Karpas-422 (cell line): ENCODE measurements around the gene CHPF2. TPM values are rescaled to one million over a fixed set of nuclear protein-coding genes. Genes with fewer than 3 reads are reported as not detected.

Experiments used
- DNase-seq: peaks from one replicate; pipeline ENCODE4 v3.0.0-alpha.2; 2015
- H2AFZ ChIP-seq: fragments of 200-600 bp; sonication (generic); 2 replicates; pipeline ENCODE4 v1.6.1; 2014; ENCODE audit warnings: antibody characterized with exemption, low read length, mixed read lengths
- H3K27ac ChIP-seq: fragments of 200-600 bp; sonication (generic); 2 replicates; pipeline ENCODE4 v1.5.1; 2014; ENCODE audit warnings: mild to moderate bottlenecking, low read length, moderate library complexity
- H3K27me3 ChIP-seq: fragments of 200-600 bp; sonication (generic); 2 replicates; pipeline ENCODE4 v1.6.1; 2014; ENCODE audit warnings: low read length, mixed read lengths
- H3K36me3 ChIP-seq: fragments of 200-600 bp; sonication (generic); 2 replicates; pipeline ENCODE4 v1.6.1; 2014; ENCODE audit warnings: low read length, mixed read lengths; ENCODE audit not compliant: insufficient read depth
- H3K4me1 ChIP-seq: fragments of 200-600 bp; sonication (generic); 2 replicates; pipeline ENCODE4 v1.6.1; 2014; ENCODE audit warnings: mild to moderate bottlenecking, low read length, mixed read lengths
- H3K4me2 ChIP-seq: fragments of 200-600 bp; sonication (generic); 2 replicates; pipeline ENCODE4 v1.6.1; 2014; ENCODE audit warnings: low read length, low read depth, mild to moderate bottlenecking; ENCODE audit not compliant: poor library complexity, severe bottlenecking
- H3K4me3 ChIP-seq: fragments of 200-600 bp; sonication (generic); 2 replicates; pipeline ENCODE4 v1.5.1; 2014; ENCODE audit warnings: mild to moderate bottlenecking, antibody characterized with exemption, low read length, mixed read lengths
- H3K79me2 ChIP-seq: fragments of 200-600 bp; sonication (generic); 2 replicates; pipeline ENCODE4 v1.6.1; 2014; ENCODE audit warnings: mild to moderate bottlenecking, low read length, mixed read lengths
- H3K9ac ChIP-seq: fragments of 200-600 bp; sonication (generic); 2 replicates; pipeline ENCODE4 v1.6.0; 2014; ENCODE audit warnings: low read length
- H3K9me2 ChIP-seq: fragments of 200-600 bp; sonication (generic), shearing (Covaris generic); replicated peaks from 2 replicates; pipeline ENCODE4 v1.6.0; 2014; ENCODE audit warnings: mild to moderate bottlenecking, low read length, moderate library complexity; ENCODE audit not compliant: insufficient read depth
- H3K9me3 ChIP-seq: fragments of 300-700, 200-600 bp; sonication (generic); 2 replicates; pipeline ENCODE4 v1.6.1; 2014; ENCODE audit warnings: low read length, mixed read lengths
- H4K20me1 ChIP-seq: fragments of 200-600 bp; sonication (generic); 2 replicates; pipeline ENCODE4 v1.6.1; 2014; ENCODE audit warnings: mild to moderate bottlenecking, antibody characterized with exemption, low read length, low read depth; ENCODE audit not compliant: insufficient read depth
- total RNA-seq: library from RNA; depleted of rRNA; stranded (reverse); fragments of >200 nt; shearing (Covaris generic); gene quantifications from 2 replicates; pipeline ENCODE4 v1.2.3, GENCODE V29; 2014; ENCODE audit warnings: low replicate concordance

Gene CHPF2
- total RNA-seq, 1 experiment from 2014 or later, result 24.7 TPM

GRCh38 chr7:151264615-151265014 is 32.3 kb downstream of the CHPF2 start:
- no peak overlapping the region for H3K4me2 ChIP-seq
- H3K27me3 ChIP-seq, result no peaks in the 10 kb centered on the region
- H3K9me2 ChIP-seq, result no peaks in the 10 kb centered on the region
- no peak overlapping the region for H3K9ac ChIP-seq
- H3K79me2 ChIP-seq, result no peaks in the 10 kb centered on the region
- no peaks in the 10 kb centered on the region for H4K20me1 ChIP-seq
- H3K4me1 ChIP-seq, result no peaks in the 10 kb centered on the region
- H3K27ac ChIP-seq, result no peak overlapping the region
- H2AFZ ChIP-seq, result no peak overlapping the region
- no peaks in the 10 kb centered on the region for H3K9me3 ChIP-seq
- H3K4me3 ChIP-seq, result no peak overlapping the region
- no peaks in the 10 kb centered on the region for H3K36me3 ChIP-seq
- DNase-seq, result no peak

GRCh38 chr7:151265351-151265931 is 33.2 kb downstream of the CHPF2 start:
- Histone ChIP-seq H4K20me1 (no peaks in the 10 kb centered on the region), H2AFZ (no peak overlapping the region), H3K27ac (no peak overlapping the region), H3K4me2 (no peak overlapping the region), H3K27me3 (no peaks in the 10 kb centered on the region), H3K9me2 (no peaks in the 10 kb centered on the region), H3K36me3 (no peaks in the 10 kb centered on the region), H3K9ac (no peak overlapping the region), H3K9me3 (no peaks in the 10 kb centered on the region), H3K4me1 (no peaks in the 10 kb centered on the region), H3K4me3 (no peak overlapping the region), H3K79me2 (no peaks in the 10 kb centered on the region)
- DNase-seq, result no peak

GRCh38 chr7:151269511-151269910 is 37.2 kb downstream of the CHPF2 start:
- no peak for DNase-seq
- no peaks in the 10 kb centered on the region for H3K9me3 ChIP-seq
- no peak overlapping the region for H3K4me2 ChIP-seq
- H3K27me3 ChIP-seq, result no peaks in the 10 kb centered on the region
- H3K36me3 ChIP-seq, result no peaks in the 10 kb centered on the region
- no peaks in the 10 kb centered on the region for H3K9me2 ChIP-seq
- H4K20me1 ChIP-seq, result no peaks in the 10 kb centered on the region
- H2AFZ ChIP-seq, result no peak overlapping the region
- no peaks in the 10 kb centered on the region for H3K4me1 ChIP-seq
- H3K9ac ChIP-seq, result no peak overlapping the region
- H3K27ac ChIP-seq, result no peak overlapping the region
- H3K79me2 ChIP-seq, result no peaks in the 10 kb centered on the region
- no peak overlapping the region for H3K4me3 ChIP-seq

- DNase-seq, result no peak
- Histone ChIP-seq H3K9me3 (no peaks in the 10 kb centered on the region), H3K9ac (no peak overlapping the region), H3K4me2 (no peak overlapping the region), H3K36me3 (no peaks in the 10 kb centered on the region), H3K27me3 (no peaks in the 10 kb centered on the region), H3K9me2 (no peaks in the 10 kb centered on the region), H3K4me1 (peaks cover 3% of the 10 kb centered on the region; the same call in 1 of the 2 replicates), H3K79me2 (no peaks in the 10 kb centered on the region), H3K4me3 (no peak overlapping the region), H2AFZ (no peak overlapping the region), H3K27ac (no peak overlapping the region), H4K20me1 (no peaks in the 10 kb centered on the region)
These were observed 39.5 kb downstream of the CHPF2 start for GRCh38 chr7:151271699-151272355.

- Histone ChIP-seq H3K27me3 (no peaks in the 10 kb centered on the region), H3K4me2 (no peak overlapping the region), H3K79me2 (no peaks in the 10 kb centered on the region), H3K9ac (no peak overlapping the region), H4K20me1 (no peaks in the 10 kb centered on the region), H3K4me1 (peaks cover 7% of the 10 kb centered on the region), H3K27ac (no peak overlapping the region), H3K36me3 (no peaks in the 10 kb centered on the region), H3K9me2 (no peaks in the 10 kb centered on the region), H3K4me3 (no peak overlapping the region), H3K9me3 (no peaks in the 10 kb centered on the region), H2AFZ (no peak overlapping the region)
- no peak for DNase-seq
These were observed 40.1 kb downstream of the CHPF2 start for GRCh38 chr7:151272405-151272804.

- no peaks in the 10 kb centered on the region for H3K9me2 ChIP-seq
- no peaks in the 10 kb centered on the region for H3K9me3 ChIP-seq
- H3K4me2 ChIP-seq, result no peak overlapping the region
- H2AFZ ChIP-seq, result no peak overlapping the region
- no peaks in the 10 kb centered on the region for H3K36me3 ChIP-seq
- peaks cover 7% of the 10 kb centered on the region for H3K4me1 ChIP-seq
- DNase-seq, result no peak
- no peaks in the 10 kb centered on the region for H4K20me1 ChIP-seq
- no peaks in the 10 kb centered on the region for H3K27me3 ChIP-seq
- no peak overlapping the region for H3K27ac ChIP-seq
- H3K4me3 ChIP-seq, result no peak overlapping the region
- H3K9ac ChIP-seq, result no peak overlapping the region
- H3K79me2 ChIP-seq, result no peaks in the 10 kb centered on the region
These were observed 40.6 kb downstream of the CHPF2 start for GRCh38 chr7:151272877-151273276.

- Histone ChIP-seq H3K9ac (no peak overlapping the region), H2AFZ (no peak overlapping the region), H4K20me1 (no peaks in the 10 kb centered on the region), H3K9me2 (no peaks in the 10 kb centered on the region), H3K4me2 (no peak overlapping the region), H3K79me2 (no peaks in the 10 kb centered on the region), H3K4me1 (peaks cover 7% of the 10 kb centered on the region), H3K27me3 (no peaks in the 10 kb centered on the region), H3K9me3 (no peaks in the 10 kb centered on the region), H3K36me3 (no peaks in the 10 kb centered on the region), H3K27ac (no peak overlapping the region), H3K4me3 (no peak overlapping the region)
- no peak for DNase-seq
These were observed 41.5 kb downstream of the CHPF2 start for GRCh38 chr7:151273651-151274390.

GRCh38 chr7:151274396-151274795 is 42.1 kb downstream of the CHPF2 start:
- no peaks in the 10 kb centered on the region for H3K9me3 ChIP-seq
- H3K79me2 ChIP-seq, result no peaks in the 10 kb centered on the region
- H3K36me3 ChIP-seq, result no peaks in the 10 kb centered on the region
- DNase-seq, result no peak
- H3K4me3 ChIP-seq, result no peak overlapping the region
- peaks cover 7% of the 10 kb centered on the region for H3K4me1 ChIP-seq
- no peaks in the 10 kb centered on the region for H3K9me2 ChIP-seq
- no peak overlapping the region for H3K4me2 ChIP-seq
- no peak overlapping the region for H2AFZ ChIP-seq
- no peak overlapping the region for H3K27ac ChIP-seq
- no peaks in the 10 kb centered on the region for H3K27me3 ChIP-seq
- H3K9ac ChIP-seq, result no peak overlapping the region
- no peaks in the 10 kb centered on the region for H4K20me1 ChIP-seq
